ENCODE measurements around the gene ITPRIPL2. TPM values are rescaled to one million over a fixed set of nuclear protein-coding genes. Genes with fewer than 3 reads are reported as not detected.

Gene ITPRIPL2
- total and polyA plus RNA-seq, 2 of the 13 experiments (the other 11 are each of a cell fraction or from before 2014, with no cell fraction given) = 5.9 to 12.6 TPM

GRCh38 chr16:19139436-19140091, 25.8 kb downstream of the ITPRIPL2 start:
- in situ Hi-C loops (cut with HindIII; ENCODE audit: extremely low pct_ligation_motif_present, low pct_unique_long_range_greater_than_20kb) = loop anchor here (10.0 kb wide), 1 partner anchor 65 kb away; no protein-coding TSS in a partner anchor
- H3K27me3 ChIP-seq (ENCODE audit: control insufficient read depth in 1 of 2, insufficient read depth in 2 of 2, low read length in 2 of 2) = peaks cover 2 to 53% of the 10 kb centered on the region in 2 experiments; a peak in 4 of 5 replicates
- ChIA-PET CTCF (ENCODE audit: low intra/inter-chr PET ratio, low total read pairs) (no interaction called here), POLR2A (interaction anchor here (1.6 kb wide), 1 partner anchor 26 kb away, joined by 7 read pairs; the partner anchor contains the start of gene ITPRIPL2)
- no peaks in the 10 kb centered on the region for H4K20me1 ChIP-seq (ENCODE audit: insufficient read depth, low read length)
- intact Hi-C loops (cut with micrococcal nuclease; ENCODE audit: unreplicated experiment) = no loop called here
- H3K9me3 ChIP-seq (ENCODE audit: low read length) = no peaks in the 10 kb centered on the region
- no peak overlapping the region for H3K27ac ChIP-seq (ENCODE audit: extremely low read length, insufficient read depth, low read length)
- 12% methylated on average over 5 of the region's 5 CpGs for WGBS (ENCODE audit: low lambda C conversion rate)
- FAIRE-seq (no peak), ATAC-seq (no peak), DNase-seq (ENCODE audit: low spot score) (no peak)
- H3K4me3 ChIP-seq (replicated peaks in 1 of 3; ENCODE audit: insufficient read depth in 1 of 3, low read depth in 2 of 3, low read length in 3 of 3) = no peak overlapping the region
- H3K36me3 ChIP-seq (replicated peaks in 1 of 2; ENCODE audit: control insufficient read depth in 1 of 2, insufficient read depth in 2 of 2, low read length in 2 of 2) = no peaks in the 10 kb centered on the region
- BruUV-seq (replicated peaks) = no TSS peak
- peaks cover 12% of the 10 kb centered on the region for H3K4me1 ChIP-seq (ENCODE audit: insufficient read depth, low read length)
- H2AFZ ChIP-seq (ENCODE audit: low read length) = no peak overlapping the region
- H3K4me2 ChIP-seq (ENCODE audit: low read depth, low read length) = no peak overlapping the region
- no peaks in the 10 kb centered on the region for H3K79me2 ChIP-seq (ENCODE audit: insufficient read depth, low read length)
- H3K9ac ChIP-seq (ENCODE audit: insufficient read depth, low read depth, low read length) = no peak overlapping the region
- TF ChIP-seq GMEB2 (CRISPR knock-in tag; IDR thresholded peaks at IDR 0.05; ENCODE audit: low read depth) (no peak), PRDM4 (CRISPR knock-in tag; IDR thresholded peaks at IDR 0.05; ENCODE audit: borderline replicate concordance) (no peak), ZNF180 (CRISPR knock-in tag; IDR thresholded peaks at IDR 0.05; ENCODE audit: borderline replicate concordance, low read depth) (no peak), SAFB2 (CRISPR knock-in tag; IDR thresholded peaks at IDR 0.05; ENCODE audit: borderline replicate concordance, low read depth) (no peak), ZNF607 (CRISPR knock-in tag; IDR thresholded peaks at IDR 0.05; ENCODE audit: borderline replicate concordance) (no peak), ZNF354B (CRISPR knock-in tag; IDR thresholded peaks at IDR 0.05) (0 out of 2 replicates have a peak, but pooled peaks have one; percentile 27), EHMT2 (IDR thresholded peaks at IDR 0.05; ENCODE audit: borderline replicate concordance, low read depth, low read length) (no peak), ZNF776 (CRISPR knock-in tag; IDR thresholded peaks at IDR 0.05) (no peak), ZNF629 (CRISPR knock-in tag; conservative IDR thresholded peaks at IDR 0.05) (peak; percentile 91), HDAC2 (CRISPR knock-in tag; IDR thresholded peaks at IDR 0.05) (no peak), MYNN (CRISPR knock-in tag; IDR thresholded peaks at IDR 0.05; ENCODE audit: low read depth) (no peak), GRHL1 (CRISPR knock-in tag; conservative IDR thresholded peaks at IDR 0.05) (no peak), ZNF749 (CRISPR knock-in tag; IDR thresholded peaks at IDR 0.05; ENCODE audit: borderline replicate concordance) (no peak), ZFP90 (CRISPR knock-in tag; IDR thresholded peaks at IDR 0.05; ENCODE audit: borderline replicate concordance) (no peak), MBNL3 (CRISPR knock-in tag; conservative IDR thresholded peaks at IDR 0.05) (no peak), ZMAT5 (CRISPR knock-in tag; IDR thresholded peaks at IDR 0.05; ENCODE audit: borderline replicate concordance, low read depth) (no peak), ATF1 (CRISPR knock-in tag; IDR thresholded peaks at IDR 0.05) (no peak), ZZZ3 (CRISPR knock-in tag; IDR thresholded peaks at IDR 0.05; ENCODE audit: borderline replicate concordance) (no peak)

All from HepG2 (cell line).